ENCODE data around the gene PSMA2. TPM values are rescaled to one million over a fixed set of nuclear protein-coding genes. Genes with fewer than 3 reads are reported as not detected.

The PSMA2 gene
- 100 to 1,000 TPM in 2 of 5 donors, 10 to 100 TPM in 2, 1 to 10 TPM in 1; 9.4 to 278 (median 65.4) TPM for total RNA-seq
- 100 to 1,000 TPM; 143 to 152 (median 145) TPM for polyA plus RNA-seq
- long read RNA-seq, donor 1, transcript PSMA2-201 (8 exons, 1,487 nt): major isoform, 41 of 61 reads
- long read RNA-seq, donor 1, partial matches to known transcripts: 19 of 61 reads
- long read RNA-seq, donor 1, other reads (novel, unspliced or antisense): 0 of 61 reads
- long read RNA-seq, donor 2, transcript PSMA2-201 (8 exons, 1,487 nt): major isoform, 33 of 98 reads
- long read RNA-seq, donor 2, partial matches to known transcripts: 13 of 98 reads
- long read RNA-seq, donor 2, other reads (novel, unspliced or antisense): 52 of 98 reads
- long read RNA-seq, donor 3, transcript PSMA2-201 (8 exons, 1,487 nt): major isoform, 49 of 71 reads
- long read RNA-seq, donor 3, partial matches to known transcripts: 22 of 71 reads
- long read RNA-seq, donor 3, other reads (novel, unspliced or antisense): 0 of 71 reads
- long read RNA-seq, donor 4, transcript PSMA2-201 (8 exons, 1,487 nt): major isoform, 11 of 11 reads
- long read RNA-seq, donor 4, partial matches to known transcripts: 0 of 11 reads
- long read RNA-seq, donor 4, other reads (novel, unspliced or antisense): 0 of 11 reads
- long read RNA-seq, donor 5, transcript PSMA2-201 (8 exons, 1,487 nt): major isoform, 87 of 99 reads
- long read RNA-seq, donor 5, partial matches to known transcripts: 12 of 99 reads
- long read RNA-seq, donor 5, other reads (novel, unspliced or antisense): 0 of 99 reads
- long read RNA-seq, donor 6, transcript PSMA2-201 (8 exons, 1,487 nt): major isoform, 166 of 231 reads
- long read RNA-seq, donor 6, partial matches to known transcripts: 64 of 231 reads
- long read RNA-seq, donor 6, other reads (novel, unspliced or antisense): 0 of 231 reads
- long read RNA-seq, donor 7, transcript PSMA2-201 (8 exons, 1,487 nt): major isoform, 103 of 138 reads
- long read RNA-seq, donor 7, partial matches to known transcripts: 32 of 138 reads
- long read RNA-seq, donor 7, other reads (novel, unspliced or antisense): 0 of 138 reads
- long read RNA-seq, donor 8, transcript PSMA2-201 (8 exons, 1,487 nt): major isoform, 107 of 201 reads
- long read RNA-seq, donor 8, partial matches to known transcripts: 94 of 201 reads
- long read RNA-seq, donor 8, other reads (novel, unspliced or antisense): 0 of 201 reads
- long read RNA-seq, donor 9, transcript PSMA2-201 (8 exons, 1,487 nt): major isoform, 119 of 147 reads
- long read RNA-seq, donor 9, partial matches to known transcripts: 27 of 147 reads
- long read RNA-seq, donor 9, other reads (novel, unspliced or antisense): 0 of 147 reads
- long read RNA-seq, donor 10, transcript PSMA2-201 (8 exons, 1,487 nt): major isoform, 35 of 46 reads
- long read RNA-seq, donor 10, partial matches to known transcripts: 11 of 46 reads
- long read RNA-seq, donor 10, other reads (novel, unspliced or antisense): 0 of 46 reads

DNA sequence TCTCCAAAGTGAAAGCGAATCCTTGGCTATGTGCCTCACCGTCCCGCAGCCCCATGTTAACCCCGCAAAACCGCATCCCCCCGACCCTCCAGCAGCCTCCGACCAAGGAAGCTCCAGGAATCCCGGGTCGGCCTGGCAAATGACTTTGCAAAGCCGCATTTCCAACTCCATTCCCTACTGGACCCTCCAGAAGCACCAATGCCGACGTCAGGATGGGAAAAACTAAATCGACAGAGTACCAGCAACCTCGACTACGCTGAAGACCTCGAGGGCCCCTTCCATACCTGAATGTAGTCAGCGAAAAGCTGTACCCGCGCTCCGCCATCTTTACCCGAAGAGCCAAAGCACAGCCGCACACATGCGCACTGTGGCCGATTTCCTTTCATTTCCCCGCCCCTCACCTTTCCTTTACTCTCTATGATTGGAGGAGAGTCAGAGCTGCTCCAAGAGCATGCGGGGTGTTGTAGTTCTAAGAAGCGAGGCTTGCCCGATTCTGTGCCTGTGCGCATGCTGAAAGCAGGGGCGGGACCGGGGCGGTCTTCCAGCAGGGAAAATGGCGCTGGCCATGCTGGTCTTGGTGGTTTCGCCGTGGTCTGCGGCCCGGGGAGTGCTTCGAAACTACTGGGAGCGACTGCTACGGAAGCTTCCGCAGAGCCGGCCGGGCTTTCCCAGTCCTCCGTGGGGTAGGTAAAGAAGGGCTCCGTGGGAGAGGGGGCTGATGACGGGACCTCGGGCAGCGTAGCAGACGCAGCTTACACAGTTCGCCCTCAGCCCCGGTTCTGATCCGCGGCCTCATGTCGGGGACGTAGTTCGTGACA, at the start of gene PSMA2, which contains the start of gene MRPL32:
TSS of gene PSMA2 (minus strand) at position 341 of the 818 bp plus-strand sequence. CDS start at position 325, 16 bp downstream.
TSS of gene MRPL32 (plus strand) at position 543 of the 818 bp plus-strand sequence. CDS start at position 554, 11 bp downstream.
- Histone ChIP-seq H3K36me3 (peaks cover 0 to 29% (median 26%) of the 10 kb centered on the region in 4 donors), H3K4me1 (peaks cover 42 to 78% (median 61%) of the 10 kb centered on the region in 4 donors), H3K27ac (peak within 1 kb of the TSS; percentile 87 to 89 (median 89)), H3K9me3 (no peaks in the 10 kb centered on the region), H3K4me3 (peak within 1 kb of the TSS; percentile 83 to 90 (median 86)), H3K27me3 (no peaks in the 10 kb centered on the region)
- TF ChIP-seq EP300 (IDR thresholded peaks at IDR 0.05) (no peak), POLR2A (IDR thresholded peaks at IDR 0.05) (peak in 2 of 4 donors; percentile 13 to 63), POLR2AphosphoS5 (IDR thresholded peaks at IDR 0.05) (peak; percentile 36 to 94 (median 68))
- TF ChIP-seq, protein P1, sequence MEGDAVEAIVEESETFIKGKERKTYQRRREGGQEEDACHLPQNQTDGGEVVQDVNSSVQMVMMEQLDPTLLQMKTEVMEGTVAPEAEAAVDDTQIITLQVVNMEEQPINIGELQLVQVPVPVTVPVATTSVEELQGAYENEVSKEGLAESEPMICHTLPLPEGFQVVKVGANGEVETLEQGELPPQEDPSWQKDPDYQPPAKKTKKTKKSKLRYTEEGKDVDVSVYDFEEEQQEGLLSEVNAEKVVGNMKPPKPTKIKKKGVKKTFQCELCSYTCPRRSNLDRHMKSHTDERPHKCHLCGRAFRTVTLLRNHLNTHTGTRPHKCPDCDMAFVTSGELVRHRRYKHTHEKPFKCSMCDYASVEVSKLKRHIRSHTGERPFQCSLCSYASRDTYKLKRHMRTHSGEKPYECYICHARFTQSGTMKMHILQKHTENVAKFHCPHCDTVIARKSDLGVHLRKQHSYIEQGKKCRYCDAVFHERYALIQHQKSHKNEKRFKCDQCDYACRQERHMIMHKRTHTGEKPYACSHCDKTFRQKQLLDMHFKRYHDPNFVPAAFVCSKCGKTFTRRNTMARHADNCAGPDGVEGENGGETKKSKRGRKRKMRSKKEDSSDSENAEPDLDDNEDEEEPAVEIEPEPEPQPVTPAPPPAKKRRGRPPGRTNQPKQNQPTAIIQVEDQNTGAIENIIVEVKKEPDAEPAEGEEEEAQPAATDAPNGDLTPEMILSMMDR (IDR thresholded peaks at IDR 0.05): no peak
- 0 to 1% (median 0%) methylated on average over 46 to 56 of the region's 56 CpGs for WGBS, 5 donors
- intact Hi-C loops (cut with DNase I; ENCODE audit: low total_unique reads): no loop called here
- peak; percentile 95 to 99 for DNase-seq

- Histone ChIP-seq H3K27ac (no peak overlapping the region), H3K4me1 (no peaks in the 10 kb centered on the region), H3K4me3 (no peak overlapping the region), H3K27me3 (no peaks in the 10 kb centered on the region), H3K9me3 (peaks cover 0 to 15% (median 6%) of the 10 kb centered on the region in 4 donors), H3K36me3 (no peaks in the 10 kb centered on the region)
- no peak for DNase-seq
- intact Hi-C loops (cut with DNase I; ENCODE audit: low total_unique reads): no loop called here
- WGBS, 5 donors: 79 to 92% (median 89%) methylated on average over 1 of the region's 1 CpG
- TF ChIP-seq POLR2AphosphoS5 (IDR thresholded peaks at IDR 0.05) (no peak), POLR2A (IDR thresholded peaks at IDR 0.05) (no peak), EP300 (IDR thresholded peaks at IDR 0.05) (no peak)
- TF ChIP-seq, protein P1 (IDR thresholded peaks at IDR 0.05): no peak
Measured at GRCh38 chr7:42981601-42982000, 49.6 kb upstream of the PSMA2 start.

- TF ChIP-seq POLR2AphosphoS5 (IDR thresholded peaks at IDR 0.05): no peak
- no peak for TF ChIP-seq EP300 (IDR thresholded peaks at IDR 0.05)
- TF ChIP-seq POLR2A (IDR thresholded peaks at IDR 0.05): no peak
- 76 to 87% (median 80%) methylated on average over 3 of the region's 3 CpGs for WGBS, 5 donors
Measured at GRCh38 chr7:42980514-42980913, 48.5 kb upstream of the PSMA2 start.

More at GRCh38 chr7:42980514-42980913, 48.5 kb upstream of the PSMA2 start:
- no peak for DNase-seq
- Histone ChIP-seq H3K9me3 (peaks cover 0 to 15% (median 6%) of the 10 kb centered on the region in 4 donors), H3K4me1 (no peaks in the 10 kb centered on the region), H3K27me3 (no peaks in the 10 kb centered on the region), H3K36me3 (no peaks in the 10 kb centered on the region), H3K27ac (no peak overlapping the region), H3K4me3 (no peak overlapping the region)
- intact Hi-C loops (cut with DNase I; ENCODE audit: low total_unique reads): no loop called here

All from stomach (tissue), 19 donors.